Vagina (tissue), 2 donors: Measurements from ENCODE around the gene HESX1.

Experiments
- POLR2A ChIP-seq, 2 donors: fragments of 450-650 bp; IDR thresholded peaks; one replicate each; pipeline ENCODE4 v1.6.1; 2017; ENCODE audit warnings: antibody characterized with exemption in 2 of 2, mild to moderate bottlenecking in 2 of 2, moderate library complexity in 2 of 2
- TF ChIP-seq, protein P1 (sequence below), 3 experiments: fragments of 450-650 bp in 2 of 3; fragments of 200-600 bp in 1 of 3; sonication (generic) in 1 of 3; IDR thresholded peaks; one replicate each; pipeline ENCODE4 v1.5.1; 2017 to 2019; ENCODE audit warnings: antibody characterized with exemption in 3 of 3, mild to moderate bottlenecking in 2 of 3, moderate library complexity in 2 of 3

DNA sequence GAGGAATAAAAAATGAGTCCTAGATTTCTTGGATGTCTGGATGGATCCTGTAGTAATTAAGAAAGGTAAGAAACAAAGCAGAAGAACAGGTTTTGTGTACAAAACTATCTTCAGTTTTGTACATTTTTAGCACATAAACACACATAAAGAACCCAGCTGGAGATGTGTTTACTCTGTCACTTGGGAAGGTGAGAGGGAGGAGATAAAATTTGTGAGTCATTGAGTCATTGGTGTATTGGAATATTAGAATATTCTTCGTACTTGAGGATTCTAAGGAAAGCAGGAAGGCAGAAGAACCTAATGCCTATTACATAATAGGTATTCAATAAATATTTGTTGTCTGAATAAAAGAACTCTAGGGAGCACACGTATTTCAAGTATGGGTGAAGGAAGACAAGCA lies 45.2 kb upstream of the HESX1 start:
- TF ChIP-seq, protein P1, sequence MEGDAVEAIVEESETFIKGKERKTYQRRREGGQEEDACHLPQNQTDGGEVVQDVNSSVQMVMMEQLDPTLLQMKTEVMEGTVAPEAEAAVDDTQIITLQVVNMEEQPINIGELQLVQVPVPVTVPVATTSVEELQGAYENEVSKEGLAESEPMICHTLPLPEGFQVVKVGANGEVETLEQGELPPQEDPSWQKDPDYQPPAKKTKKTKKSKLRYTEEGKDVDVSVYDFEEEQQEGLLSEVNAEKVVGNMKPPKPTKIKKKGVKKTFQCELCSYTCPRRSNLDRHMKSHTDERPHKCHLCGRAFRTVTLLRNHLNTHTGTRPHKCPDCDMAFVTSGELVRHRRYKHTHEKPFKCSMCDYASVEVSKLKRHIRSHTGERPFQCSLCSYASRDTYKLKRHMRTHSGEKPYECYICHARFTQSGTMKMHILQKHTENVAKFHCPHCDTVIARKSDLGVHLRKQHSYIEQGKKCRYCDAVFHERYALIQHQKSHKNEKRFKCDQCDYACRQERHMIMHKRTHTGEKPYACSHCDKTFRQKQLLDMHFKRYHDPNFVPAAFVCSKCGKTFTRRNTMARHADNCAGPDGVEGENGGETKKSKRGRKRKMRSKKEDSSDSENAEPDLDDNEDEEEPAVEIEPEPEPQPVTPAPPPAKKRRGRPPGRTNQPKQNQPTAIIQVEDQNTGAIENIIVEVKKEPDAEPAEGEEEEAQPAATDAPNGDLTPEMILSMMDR (IDR thresholded peaks at IDR 0.05) = no peak
- no peak for TF ChIP-seq POLR2A (IDR thresholded peaks at IDR 0.05)
